ENCODE data around the gene ZSWIM3. TPM values are rescaled to one million over a fixed set of nuclear protein-coding genes. Genes with fewer than 3 reads are reported as not detected.

ZSWIM3 gene
- total and polyA plus RNA-seq, 2 of the 13 experiments (the other 11 are each of a cell fraction or from before 2014, with no cell fraction given) = 5.2 to 5.8 TPM

- no peak for TF ChIP-seq ZNF784 (CRISPR knock-in tag; IDR thresholded peaks at IDR 0.05; ENCODE audit: borderline replicate concordance)
- no peak; the same call in 1 of the 2 replicates for TF ChIP-seq ZNF724P (CRISPR knock-in tag; IDR thresholded peaks at IDR 0.05; ENCODE audit: borderline replicate concordance)
- no peak for TF ChIP-seq ZNF329 (CRISPR knock-in tag; IDR thresholded peaks at IDR 0.05; ENCODE audit: low read depth)
- TF ChIP-seq ZNF775 (CRISPR knock-in tag; IDR thresholded peaks at IDR 0.05; ENCODE audit: borderline replicate concordance) = no peak
- peak; percentile 98 for TF ChIP-seq CSRNP1 (CRISPR knock-in tag; IDR thresholded peaks at IDR 0.05)
- TF ChIP-seq BCL6 (CRISPR knock-in tag; IDR thresholded peaks at IDR 0.05) = no peak
- TF ChIP-seq ELK4 (CRISPR knock-in tag; IDR thresholded peaks at IDR 0.05; ENCODE audit: borderline replicate concordance) = no peak
- no peak for TF ChIP-seq CENPBD1 (CRISPR knock-in tag; IDR thresholded peaks at IDR 0.05; ENCODE audit: borderline replicate concordance, low read depth)
- TF ChIP-seq SP5 (CRISPR knock-in tag; IDR thresholded peaks at IDR 0.05; ENCODE audit: borderline replicate concordance, low read depth) = 0 out of 2 replicates have a peak, but pooled peaks have one; percentile 6
- TF ChIP-seq ZNF710 (CRISPR knock-in tag; IDR thresholded peaks at IDR 0.05; ENCODE audit: borderline replicate concordance) = no peak
- no peak for TF ChIP-seq ZSCAN29 (CRISPR knock-in tag; conservative IDR thresholded peaks at IDR 0.05)
- TF ChIP-seq MTF1 (CRISPR knock-in tag; IDR thresholded peaks at IDR 0.05) = no peak
- TF ChIP-seq SMYD3 (CRISPR knock-in tag; IDR thresholded peaks at IDR 0.05) = peak; percentile 98
- TF ChIP-seq POLR2AphosphoS5 (IDR thresholded peaks at IDR 0.05; ENCODE audit: low read depth, low read length) = no peak
- no peak for TF ChIP-seq ZNF264 (CRISPR knock-in tag; IDR thresholded peaks at IDR 0.05)
- TF ChIP-seq NFAT5 (CRISPR knock-in tag; IDR thresholded peaks at IDR 0.05) = peak; percentile 76; the same call in 1 of the 2 replicates
- TF ChIP-seq GFI1 (CRISPR knock-in tag; IDR thresholded peaks at IDR 0.05; ENCODE audit: borderline replicate concordance) = no peak
Measured at GRCh38 chr20:45812157-45813005, 45.0 kb upstream of the ZSWIM3 start, which contains the start of gene UBE2C (continued).

Measured in HepG2 (cell line).